Astrocyte of the cerebellum (primary cell): ENCODE results near the gene HTT.

Source experiments
- DNase-seq: peaks from one replicate; pipeline ENCODE4 v3.0.0-alpha.2; 2011; ENCODE audit warnings: low read depth
- H3K4me3 ChIP-seq: 2 replicates; pipeline ENCODE4 v1.5.1; 2011; ENCODE audit warnings: mild to moderate bottlenecking, low read depth, low read length, moderate library complexity
- in situ Hi-C: cut with HindIII; loops from 2 replicates; pipeline ENCODE4 v1.10.0; 2017; ENCODE audit warnings: low sequenced_read_pairs
- TF ChIP-seq, protein P1 (sequence below): IDR thresholded peaks from 2 replicates; pipeline ENCODE4 v1.5.1; 2012; ENCODE audit warnings: low read length, low read depth, moderate library complexity, mild to moderate bottlenecking; ENCODE audit errors: missing control alignments

Gene HTT

DNA sequence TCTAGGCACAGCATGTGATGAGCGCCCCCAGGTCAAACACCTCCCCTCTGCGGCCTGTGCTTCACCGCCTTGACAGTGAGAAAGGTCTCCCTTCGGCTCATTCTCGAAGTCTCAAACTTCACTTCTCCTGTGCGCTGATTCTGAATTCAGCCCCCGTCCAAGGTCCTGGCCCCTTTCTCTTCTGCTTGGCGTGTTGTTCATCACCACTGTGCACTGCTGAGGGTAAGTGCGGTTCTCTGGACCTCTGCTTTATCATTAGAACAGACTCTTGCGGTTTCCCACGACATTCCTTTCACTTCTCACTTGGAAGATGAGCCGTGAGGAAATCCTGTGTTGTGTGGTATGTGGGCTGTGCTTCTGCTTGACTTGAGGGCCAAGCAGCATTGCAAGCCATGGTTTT, 12.0 kb upstream of the HTT start:
- H3K4me3 ChIP-seq, result no peak overlapping the region
- TF ChIP-seq, protein P1, sequence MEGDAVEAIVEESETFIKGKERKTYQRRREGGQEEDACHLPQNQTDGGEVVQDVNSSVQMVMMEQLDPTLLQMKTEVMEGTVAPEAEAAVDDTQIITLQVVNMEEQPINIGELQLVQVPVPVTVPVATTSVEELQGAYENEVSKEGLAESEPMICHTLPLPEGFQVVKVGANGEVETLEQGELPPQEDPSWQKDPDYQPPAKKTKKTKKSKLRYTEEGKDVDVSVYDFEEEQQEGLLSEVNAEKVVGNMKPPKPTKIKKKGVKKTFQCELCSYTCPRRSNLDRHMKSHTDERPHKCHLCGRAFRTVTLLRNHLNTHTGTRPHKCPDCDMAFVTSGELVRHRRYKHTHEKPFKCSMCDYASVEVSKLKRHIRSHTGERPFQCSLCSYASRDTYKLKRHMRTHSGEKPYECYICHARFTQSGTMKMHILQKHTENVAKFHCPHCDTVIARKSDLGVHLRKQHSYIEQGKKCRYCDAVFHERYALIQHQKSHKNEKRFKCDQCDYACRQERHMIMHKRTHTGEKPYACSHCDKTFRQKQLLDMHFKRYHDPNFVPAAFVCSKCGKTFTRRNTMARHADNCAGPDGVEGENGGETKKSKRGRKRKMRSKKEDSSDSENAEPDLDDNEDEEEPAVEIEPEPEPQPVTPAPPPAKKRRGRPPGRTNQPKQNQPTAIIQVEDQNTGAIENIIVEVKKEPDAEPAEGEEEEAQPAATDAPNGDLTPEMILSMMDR, result no peak
- peak; percentile 52 for DNase-seq
- in situ Hi-C loops, result loop anchor here (25.0 kb wide), 1 partner anchor 100 kb away; the partner anchor contains the start of genes GRK4 and NOP14

DNA sequence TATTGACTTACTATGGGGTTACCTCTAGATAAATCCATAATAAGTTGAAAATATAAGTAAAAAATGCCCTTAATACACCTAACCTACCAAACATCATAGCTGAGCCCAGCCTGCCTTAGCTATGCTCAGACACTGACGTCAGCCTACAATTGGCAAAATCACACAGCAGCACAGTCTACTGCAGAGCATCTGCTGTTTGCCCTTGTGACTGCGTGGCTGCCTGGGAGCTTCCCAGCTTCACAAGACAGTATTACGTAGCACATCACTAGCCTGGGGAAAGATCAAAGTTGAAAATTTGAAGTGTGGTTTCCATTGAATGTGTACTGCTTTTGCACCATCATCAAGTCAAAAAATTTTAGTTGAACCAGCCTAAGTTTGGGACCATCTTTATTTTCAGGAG, 8.9 kb upstream of the HTT start:
- DNase-seq, result no peak
- in situ Hi-C loops, result loop anchor here (25.0 kb wide), 1 partner anchor 103 kb away; the partner anchor contains the start of genes GRK4 and NOP14
- TF ChIP-seq, protein P1, result no peak
- H3K4me3 ChIP-seq, result no peak overlapping the region

DNA sequence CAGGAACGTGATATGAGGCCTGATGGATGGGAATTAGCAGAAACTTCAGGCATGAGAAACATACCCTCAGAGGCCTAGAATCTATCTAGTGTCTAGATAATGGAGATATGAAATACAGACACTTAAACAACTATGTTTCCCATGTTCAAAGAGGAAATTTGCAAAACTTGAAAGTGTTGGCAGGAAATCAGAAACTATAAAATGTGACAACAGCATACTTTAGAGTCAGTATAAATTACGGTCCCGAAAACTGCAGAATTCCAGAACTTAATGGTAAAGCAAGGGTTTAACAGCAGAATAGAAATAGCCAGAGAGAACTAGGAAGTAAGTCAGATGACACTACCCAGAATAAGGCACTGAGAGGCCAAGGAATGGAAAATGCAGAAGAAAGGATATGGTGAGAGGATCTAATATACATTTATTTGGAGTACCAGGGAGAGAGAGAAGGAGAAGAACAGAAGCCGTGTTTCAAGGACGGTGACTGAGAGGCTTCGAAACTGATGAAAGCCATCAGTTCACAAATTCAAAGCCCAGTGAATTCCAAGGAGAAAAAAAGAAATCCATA, 7.6 kb upstream of the HTT start:
- in situ Hi-C loops, result loop anchor here (25.0 kb wide), 1 partner anchor 105 kb away; the partner anchor contains the start of genes GRK4 and NOP14
- DNase-seq, result no peak
- TF ChIP-seq, protein P1, result no peak
- no peak overlapping the region for H3K4me3 ChIP-seq

DNA sequence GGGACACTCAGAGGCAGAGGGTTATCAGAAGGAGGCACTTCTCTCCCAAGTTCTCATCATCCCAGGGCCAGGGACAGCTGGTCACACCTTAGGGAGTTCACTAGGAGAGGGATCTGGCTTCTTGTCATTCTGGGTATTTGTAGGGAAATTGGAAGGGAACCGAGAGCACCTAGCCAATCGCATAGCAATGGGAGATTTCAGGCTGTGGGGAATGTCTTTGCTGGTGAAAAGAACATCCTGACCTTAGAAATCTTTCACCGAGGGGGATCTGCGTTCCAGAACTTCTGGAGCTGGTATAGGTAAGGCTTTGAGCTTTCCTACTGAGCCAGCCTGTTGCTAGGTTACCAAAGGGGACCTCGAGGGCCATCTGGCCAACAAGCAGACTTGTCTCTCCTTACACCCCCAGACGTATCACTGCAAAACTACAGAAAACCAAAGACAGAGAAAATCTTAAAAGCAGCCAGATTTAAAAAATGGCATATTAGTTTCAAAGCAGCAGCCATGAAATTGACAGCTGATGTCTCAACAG, 6.9 kb upstream of the HTT start:
- TF ChIP-seq, protein P1, result no peak
- in situ Hi-C loops, result loop anchor here (25.0 kb wide), 1 partner anchor 105 kb away; the partner anchor contains the start of genes GRK4 and NOP14
- no peak for DNase-seq
- H3K4me3 ChIP-seq, result no peak overlapping the region

DNA sequence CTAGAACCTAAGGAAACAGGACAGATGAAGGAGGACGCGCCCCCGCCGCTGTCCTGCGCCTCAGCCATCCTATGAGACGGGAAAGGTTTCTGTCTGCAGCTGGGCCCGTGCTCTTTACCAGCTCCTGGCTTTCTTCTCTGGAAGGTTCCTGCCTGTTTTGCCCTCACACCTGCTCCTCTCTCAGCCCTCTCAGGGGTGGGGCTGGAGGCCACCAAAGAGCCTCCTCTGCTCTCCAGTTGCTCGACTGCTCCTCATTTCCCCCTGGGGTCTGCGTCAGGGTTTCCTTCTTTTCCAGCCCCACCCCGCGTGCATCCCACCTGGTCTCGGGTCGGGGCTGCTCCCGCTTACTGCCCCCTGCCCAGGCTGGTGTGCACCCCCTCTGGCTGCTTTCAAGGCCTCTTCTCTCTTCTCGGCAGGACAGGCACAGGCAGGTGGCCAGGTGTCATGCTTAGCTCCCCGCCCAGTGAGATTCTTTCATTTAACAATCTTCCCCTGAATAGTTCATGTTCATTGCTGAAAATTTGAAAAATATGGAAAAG, 4.8 kb upstream of the HTT start:
- in situ Hi-C loops, result loop anchor here (25.0 kb wide), 1 partner anchor 107 kb away; the partner anchor contains the start of genes GRK4 and NOP14
- no peak overlapping the region for H3K4me3 ChIP-seq
- TF ChIP-seq, protein P1, result no peak
- no peak for DNase-seq

DNA sequence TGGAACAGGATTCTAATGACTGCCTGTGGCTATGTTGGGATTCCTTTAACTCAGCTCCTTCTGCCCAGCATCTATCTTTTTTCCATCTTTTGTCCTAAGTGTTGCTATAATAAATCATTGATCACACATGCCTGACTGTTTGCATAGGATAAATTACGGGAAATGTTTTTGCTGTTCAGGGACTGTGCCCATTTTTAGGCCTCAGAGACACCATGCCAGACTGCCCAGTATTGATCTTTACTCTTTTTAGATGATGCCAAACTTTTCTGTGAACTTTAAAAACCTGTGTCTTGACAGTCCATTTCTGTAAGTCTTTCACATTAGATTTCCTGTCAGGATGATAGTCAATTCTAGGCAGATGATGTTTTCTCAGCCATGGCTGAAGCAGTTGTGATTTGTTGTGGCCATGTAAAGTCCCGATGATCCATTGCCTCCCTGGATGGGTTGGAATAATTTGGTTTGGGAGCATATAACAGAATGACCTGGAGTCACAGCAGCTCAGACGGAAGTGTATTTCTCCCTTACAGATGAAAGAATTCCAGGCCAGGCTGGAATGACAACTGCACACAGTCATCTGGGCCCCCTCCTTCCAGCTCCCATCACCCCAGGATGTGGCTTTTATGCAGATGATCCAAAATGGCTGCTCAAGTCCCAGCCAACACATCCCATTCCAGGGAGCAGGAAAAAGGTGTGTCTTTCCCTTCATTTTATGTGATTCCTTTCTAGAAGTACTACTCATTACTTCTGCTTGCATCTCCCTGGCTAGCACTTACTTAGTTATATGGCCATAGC, 3.6 kb upstream of the HTT start:
- TF ChIP-seq, protein P1, result no peak
- in situ Hi-C loops, result loop anchor here (25.0 kb wide), 1 partner anchor 109 kb away; the partner anchor contains the start of genes GRK4 and NOP14
- no peak for DNase-seq
- H3K4me3 ChIP-seq, result no peak overlapping the region
